Middle frontal gyrus (tissue), 1 donor: ENCODE results near the gene TMEM51.

Experiments
- DNase-seq: peaks from one replicate; pipeline ENCODE4 v3.0.0-alpha.2; 2015; ENCODE audit warnings: low spot score; ENCODE audit errors: extremely low spot score

TMEM51 gene

GRCh38 chr1:15196807-15197530 is 43.4 kb downstream of the TMEM51 start:
- no peak for DNase-seq

GRCh38 chr1:15197591-15198447 is 44.3 kb downstream of the TMEM51 start:
- DNase-seq = no peak

- no peak for DNase-seq
Observed at GRCh38 chr1:15198684-15199083, 45.1 kb downstream of the TMEM51 start.

DNA sequence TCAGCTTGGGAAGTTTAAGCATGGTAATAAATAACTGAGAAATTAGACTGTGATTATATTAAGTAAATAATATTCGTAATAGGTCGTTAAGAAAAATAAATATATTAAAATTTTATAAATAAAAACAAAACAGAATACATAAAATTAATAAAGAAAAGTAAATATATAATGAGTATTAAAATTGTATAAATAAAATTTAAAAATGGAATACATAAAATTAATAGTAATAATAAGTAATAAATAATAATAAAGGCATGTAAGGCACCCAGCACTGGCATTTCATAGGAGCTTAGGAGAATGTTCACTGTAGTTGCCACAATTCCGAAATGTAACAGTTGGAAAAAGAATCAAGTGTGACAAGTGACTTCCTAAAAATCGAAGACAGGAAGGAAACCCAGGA is 47.7 kb downstream of the TMEM51 start:
- DNase-seq = no peak

GRCh38 chr1:15201849-15202551 is 48.5 kb downstream of the TMEM51 start:
- no peak for DNase-seq

DNA sequence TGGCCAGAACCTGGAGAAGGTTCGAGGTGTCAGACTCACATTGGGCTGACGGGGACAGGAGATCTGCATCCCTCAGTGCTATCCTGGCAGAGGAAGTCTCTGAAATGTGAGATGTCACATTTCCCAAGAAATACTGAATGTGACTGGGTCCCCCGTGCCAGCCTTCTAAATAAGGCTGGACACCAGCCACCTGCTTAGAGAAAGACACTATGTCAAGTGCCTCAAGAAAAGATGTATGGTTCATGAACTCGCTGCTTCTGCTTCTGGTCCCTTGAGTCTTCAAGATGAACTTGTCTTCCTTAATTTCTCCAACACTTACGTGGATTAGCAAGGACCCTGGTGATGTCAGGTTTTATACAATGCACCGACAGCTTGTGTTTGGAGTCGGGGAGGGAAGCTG is 51.4 kb downstream of the TMEM51 start:
- no peak for DNase-seq

- no peak for DNase-seq
Observed at GRCh38 chr1:15205586-15206346, 52.2 kb downstream of the TMEM51 start.

DNA sequence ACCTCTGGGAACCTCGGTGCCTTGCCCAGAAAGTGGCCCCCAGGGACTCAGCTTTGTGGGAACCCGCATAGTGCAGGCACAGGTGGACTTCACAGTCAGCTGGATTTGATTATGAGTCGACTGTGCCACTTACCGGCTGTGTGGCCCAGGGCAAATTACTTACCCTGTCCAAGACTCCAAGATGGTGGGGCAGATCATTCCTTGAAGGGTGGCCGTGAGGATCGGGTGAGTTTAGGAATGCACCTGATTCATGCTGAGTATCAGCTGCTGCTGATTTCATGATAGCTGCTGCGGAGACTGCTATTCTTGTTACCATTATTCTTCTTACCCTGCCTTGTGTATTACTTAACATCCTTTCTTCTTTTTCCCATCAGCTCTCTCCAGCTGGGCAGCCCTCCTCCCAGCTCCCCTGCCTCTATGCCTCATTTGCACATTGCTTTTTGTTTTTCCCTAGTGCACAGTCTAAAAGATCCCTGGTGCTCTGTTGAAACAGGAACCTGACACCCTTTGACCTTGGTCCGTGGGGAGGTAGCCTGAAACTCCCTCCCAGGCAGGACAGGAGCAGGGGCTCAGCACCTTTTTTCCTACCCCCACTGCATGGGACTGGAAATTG is 53.0 kb downstream of the TMEM51 start:
- no peak for DNase-seq

GRCh38 chr1:15207031-15207828 is 53.7 kb downstream of the TMEM51 start:
- no peak for DNase-seq

GRCh38 chr1:15207829-15208429 is 54.4 kb downstream of the TMEM51 start:
- DNase-seq = no peak

GRCh38 chr1:15210651-15211375 is 57.3 kb downstream of the TMEM51 start:
- no peak for DNase-seq

DNA sequence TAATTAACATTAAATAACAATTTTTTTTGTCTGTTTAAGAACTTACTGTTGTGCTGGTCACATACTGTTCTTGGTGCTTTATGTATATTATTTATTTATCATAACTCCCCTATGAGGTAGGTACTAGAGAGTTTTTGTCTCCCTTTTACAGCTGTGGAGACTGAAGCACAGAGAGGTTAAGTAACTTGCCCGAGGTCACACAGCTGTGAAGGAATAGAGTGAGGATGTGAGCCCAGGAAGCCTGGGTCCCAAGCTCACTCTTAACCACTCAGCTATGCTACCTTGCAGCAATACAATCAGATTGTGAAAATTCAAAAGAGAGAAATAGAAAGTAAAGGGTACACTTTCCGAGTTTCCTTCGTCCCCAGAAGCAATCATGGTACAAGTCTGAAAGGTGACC is 57.9 kb downstream of the TMEM51 start:
- no peak for DNase-seq

DNA sequence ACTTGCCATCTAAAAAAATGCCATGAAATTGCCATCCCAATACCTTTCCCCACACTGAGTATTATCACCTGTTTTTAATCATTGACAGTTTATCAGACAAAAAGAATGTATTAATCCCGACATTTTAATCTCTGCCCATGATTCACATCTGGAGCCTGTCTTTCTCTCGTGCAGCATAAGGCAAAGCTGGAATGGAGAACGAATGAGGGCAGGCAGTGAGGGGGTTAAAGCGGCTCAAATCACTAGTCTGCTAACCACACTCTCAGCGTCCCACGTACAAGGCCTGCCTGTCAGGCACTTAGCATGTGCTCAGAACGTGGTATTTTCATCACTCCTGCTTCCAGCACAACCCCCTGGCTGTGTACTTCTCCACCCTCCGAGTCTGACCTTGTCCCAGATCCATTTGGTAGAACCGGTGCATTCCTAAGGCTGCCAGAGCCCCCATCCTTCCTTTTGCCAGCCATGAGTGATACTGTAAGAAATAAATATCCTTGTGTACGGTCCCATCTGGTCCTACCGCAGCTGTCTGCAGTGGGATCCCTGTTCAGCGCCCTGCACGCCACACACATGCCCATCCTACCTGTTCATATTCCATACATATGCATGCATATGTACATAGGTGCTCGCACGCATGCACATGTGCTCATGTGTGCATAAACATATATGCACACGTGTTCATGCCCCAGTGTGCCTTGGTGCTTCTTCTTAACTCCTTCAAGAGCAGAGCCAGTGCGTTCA is 58.8 kb downstream of the TMEM51 start:
- no peak for DNase-seq

DNA sequence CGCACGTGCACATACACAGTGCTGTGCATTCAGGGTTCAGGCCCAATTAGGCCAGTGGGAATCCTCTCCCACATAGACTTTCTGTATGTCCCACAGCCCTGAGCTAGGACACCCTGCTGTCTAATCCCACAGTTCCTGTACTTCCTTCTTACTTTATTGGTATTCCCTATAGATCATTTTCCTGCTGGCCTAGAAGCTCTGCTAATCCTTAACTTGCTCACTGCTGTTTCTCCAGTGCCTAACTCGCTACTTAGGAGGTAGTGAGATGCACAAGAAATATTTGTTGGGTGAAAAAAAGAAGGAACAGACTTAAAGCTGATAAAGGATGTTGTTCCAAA is 59.4 kb downstream of the TMEM51 start:
- DNase-seq = no peak

DNA sequence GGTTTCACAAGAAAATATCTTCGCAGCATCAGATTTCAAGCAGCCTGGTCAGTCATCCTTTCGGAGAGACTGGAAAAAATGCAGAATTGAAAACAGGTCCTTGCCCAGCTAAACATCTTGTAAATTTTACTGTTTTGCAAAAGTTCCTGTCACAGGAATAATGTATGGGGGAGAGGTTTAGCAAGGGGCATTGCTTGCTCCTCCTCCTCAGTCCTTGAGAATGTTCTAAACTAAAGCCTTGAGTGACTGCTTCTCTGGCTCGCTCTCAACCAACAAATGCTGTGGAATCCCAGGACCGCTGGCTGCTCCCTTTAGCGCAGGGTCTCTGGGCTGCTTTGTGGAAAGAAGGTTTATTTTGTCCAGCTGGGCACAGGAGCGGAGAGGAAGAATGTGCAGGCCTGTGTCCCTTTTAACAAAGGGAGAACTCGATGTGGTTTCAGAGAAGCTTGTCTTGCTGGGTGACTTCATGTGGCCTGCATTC is 59.8 kb downstream of the TMEM51 start:
- no peak for DNase-seq

DNA sequence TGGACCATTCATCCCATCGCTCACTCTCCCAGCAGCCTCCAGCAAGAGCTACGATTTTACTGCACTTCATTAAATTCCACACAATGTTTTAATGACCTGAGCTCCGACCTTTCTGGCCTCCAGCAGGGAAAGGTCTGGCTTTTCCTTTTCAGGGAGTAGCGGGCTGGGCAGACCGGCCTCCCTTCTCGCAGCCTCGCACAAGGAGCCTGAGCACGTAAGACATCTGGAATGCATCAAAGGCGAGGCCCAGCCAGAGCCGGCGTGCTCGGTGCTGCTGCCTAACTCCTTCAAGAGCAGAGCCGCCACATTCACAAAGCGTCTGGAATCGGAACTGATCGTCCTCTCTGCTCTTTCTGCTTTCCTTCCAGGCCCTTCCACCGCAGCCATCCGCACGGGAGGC is 61.0 kb downstream of the TMEM51 start:
- no peak for DNase-seq

DNA sequence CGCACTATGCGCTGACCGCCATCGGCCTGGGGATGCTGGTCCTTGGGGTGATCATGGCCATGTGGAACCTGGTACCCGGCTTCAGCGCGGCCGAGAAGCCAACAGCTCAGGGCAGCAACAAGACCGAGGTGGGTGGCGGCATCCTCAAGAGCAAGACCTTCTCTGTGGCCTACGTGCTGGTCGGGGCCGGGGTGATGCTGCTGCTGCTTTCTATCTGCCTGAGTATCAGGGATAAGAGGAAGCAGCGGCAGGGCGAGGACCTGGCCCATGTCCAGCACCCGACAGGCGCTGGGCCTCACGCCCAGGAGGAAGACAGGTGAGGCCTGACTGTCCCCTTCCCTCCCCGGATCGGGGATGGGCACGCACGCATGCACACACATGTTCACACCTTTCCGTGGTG is 61.6 kb downstream of the TMEM51 start:
- no peak for DNase-seq

DNA sequence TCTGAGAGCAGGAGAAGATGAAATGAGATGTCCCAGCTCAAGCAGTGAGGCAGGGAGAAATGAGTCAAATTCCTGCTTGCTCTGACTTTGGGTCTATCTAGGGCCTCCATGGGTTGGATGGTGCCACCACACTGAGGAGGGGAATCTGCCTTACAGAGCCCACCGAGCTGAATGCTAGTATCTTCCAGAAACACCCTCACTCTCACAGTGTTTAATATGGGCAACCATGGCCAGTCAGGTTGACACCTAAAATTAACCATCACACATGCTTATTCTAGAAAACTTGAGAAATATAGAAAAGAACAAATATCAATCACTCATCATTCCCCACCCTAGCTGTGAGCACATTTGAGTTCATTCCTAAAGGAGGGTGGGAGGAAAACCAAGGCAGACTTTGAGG is 64.1 kb downstream of the TMEM51 start:
- no peak for DNase-seq
